CD8-positive, alpha-beta memory T cell (primary cell): Measurements from ENCODE around the gene ZBED4. TPM values are rescaled to one million over a fixed set of nuclear protein-coding genes. Genes with fewer than 3 reads are reported as not detected.

Source experiments
- CTCF ChIA-PET: fragments of 350-600 bp; sonication (Branson Sonifier 250); formaldehyde crosslinking; loops from one replicate; lab custom pipeline; 2021; ENCODE audit warnings: antibody characterized with exemption; lab: Charles Lee
- POLR2A ChIA-PET: fragments of 350-600 bp; sonication (Branson Sonifier 250); formaldehyde crosslinking; loops from one replicate; lab custom pipeline; 2021; ENCODE audit warnings: antibody characterized with exemption; lab: Charles Lee
- DNase-seq, 5 donors: peaks; one replicate each; pipeline versions ENCODE4 v3.0.0 to v3.0.0-alpha.2; 2020 to 2022; ENCODE audit warnings: mixed read lengths in 1 of 5
- H3K27ac ChIP-seq: one replicate; pipeline ENCODE4 v1.7.0; 2013; ENCODE audit warnings: low read depth, mild to moderate bottlenecking, low read length, moderate library complexity
- H3K27me3 ChIP-seq: 2 replicates; pipeline ENCODE4 v1.7.0; 2013; ENCODE audit warnings: low read length, mild to moderate bottlenecking; ENCODE audit not compliant: insufficient read depth, poor library complexity, severe bottlenecking
- H3K36me3 ChIP-seq: 2 replicates; pipeline ENCODE4 v1.7.0; 2013; ENCODE audit warnings: mild to moderate bottlenecking, low read length, moderate library complexity; ENCODE audit not compliant: insufficient read depth
- H3K4me1 ChIP-seq: 2 replicates; pipeline ENCODE4 v1.7.0; 2013; ENCODE audit warnings: mild to moderate bottlenecking, low read length, moderate library complexity; ENCODE audit not compliant: insufficient read depth
- H3K4me3 ChIP-seq: 2 replicates; pipeline ENCODE4 v1.7.0; 2013; ENCODE audit warnings: mild to moderate bottlenecking, low read length
- H3K9me3 ChIP-seq: 2 replicates; pipeline ENCODE4 v1.7.0; 2013; ENCODE audit warnings: mild to moderate bottlenecking, low read length
- H3K27ac Mint-ChIP-seq, 8 donors: one replicate each; pipeline ENCODE4 v1.8.0; 2020 to 2021; ENCODE audit warnings: mixed read lengths in 8 of 8, mild to moderate bottlenecking in 6 of 8, inconsistent platforms in 3 of 8, moderate library complexity in 3 of 8
- H3K27me3 Mint-ChIP-seq, 2 donors: one replicate each; pipeline ENCODE4 v1.8.0; 2020 to 2021; ENCODE audit warnings: mixed read lengths in 2 of 2, mild to moderate bottlenecking in 1 of 2, moderate library complexity in 1 of 2
- H3K36me3 Mint-ChIP-seq, 3 donors: one replicate each; pipeline ENCODE4 v1.8.0; 2020 to 2021; ENCODE audit warnings: mixed read lengths in 3 of 3, inconsistent platforms in 1 of 3, mild to moderate bottlenecking in 1 of 3
- H3K4me1 Mint-ChIP-seq, 3 donors: one replicate each; pipeline ENCODE4 v1.8.0; 2020 to 2021; ENCODE audit warnings: mixed read lengths in 3 of 3, inconsistent platforms in 1 of 3, mild to moderate bottlenecking in 1 of 3
- H3K4me3 Mint-ChIP-seq, 7 donors: one replicate each; pipeline ENCODE4 v1.8.0; 2020 to 2021; ENCODE audit warnings: mixed read lengths in 7 of 7, mild to moderate bottlenecking in 6 of 7, moderate library complexity in 4 of 7, inconsistent platforms in 2 of 7
- H3K9me3 Mint-ChIP-seq, 5 donors: one replicate each; pipeline ENCODE4 v1.8.0; 2020 to 2022; ENCODE audit warnings: mixed read lengths in 5 of 5, mild to moderate bottlenecking in 3 of 5, moderate library complexity in 2 of 5, inconsistent platforms in 1 of 5
- polyA plus RNA-seq: library from polyadenylated mRNA; unstranded; fragments of 300-500 nt; fragmentation: Illumina TruSeq; gene quantifications from one replicate; pipeline ENCODE4 v1.2.3, GENCODE V29; 2021
- total RNA-seq, 2 experiments: library from RNA; stranded (reverse); gene quantifications; one replicate each; pipeline ENCODE4 v1.2.3, GENCODE V29; 2021

The ZBED4 gene
- total and polyA plus RNA-seq, 3 experiments from 2014 or later = 11.1 to 24.3 (median 24.2) TPM

GRCh38 chr22:49925525-49926128 is 72.0 kb downstream of the ZBED4 start:
- Mint-ChIP-seq H3K36me3 (peaks cover 0 to 8% (median 3%) of the 10 kb centered on the region in 3 donors), H3K27ac (peak overlapping the region; percentile 93 to 99 (median 97)), H3K4me1 (peaks cover 16 to 42% (median 25%) of the 10 kb centered on the region in 3 donors), H3K4me3 (peak overlapping the region; percentile 61 to 94 (median 78)), H3K9me3 (no peaks in the 10 kb centered on the region), H3K27me3 (no peaks in the 10 kb centered on the region)
- H3K4me1 ChIP-seq = peaks cover 26% of the 10 kb centered on the region
- ChIA-PET POLR2A (interaction anchor here (0.9 to 1.0 kb wide), 2 partner anchors 35 to 37 kb away, joined by 4 read pairs; partner anchors contain the start of gene PIM3), CTCF (interaction anchor here (0.8 to 1.3 kb wide), 5 partner anchors 67 to 266 kb away, joined by 3 to 10 read pairs (median 3); no protein-coding TSS in a partner anchor)
- H3K27ac ChIP-seq = peak overlapping the region; percentile 69
- no peaks in the 10 kb centered on the region for H3K9me3 ChIP-seq
- H3K36me3 ChIP-seq = no peaks in the 10 kb centered on the region
- H3K4me3 ChIP-seq = peak overlapping the region; percentile 49
- H3K27me3 ChIP-seq = no peaks in the 10 kb centered on the region
- peak; percentile 61 to 86 (median 82) for DNase-seq

- no peak for DNase-seq
- Histone ChIP-seq H3K9me3 (no peaks in the 10 kb centered on the region), H3K36me3 (no peaks in the 10 kb centered on the region), H3K4me1 (peaks cover 37% of the 10 kb centered on the region), H3K4me3 (no peak overlapping the region), H3K27ac (no peak overlapping the region), H3K27me3 (no peaks in the 10 kb centered on the region)
- Mint-ChIP-seq H3K9me3 (no peaks in the 10 kb centered on the region), H3K36me3 (peaks cover 0 to 3% (median 3%) of the 10 kb centered on the region in 3 donors), H3K4me1 (peaks cover 24 to 54% (median 32%) of the 10 kb centered on the region in 3 donors), H3K27me3 (no peaks in the 10 kb centered on the region), H3K4me3 (peak overlapping the region in 3 of 7 donors; percentile 28 to 56 (median 39)), H3K27ac (peak overlapping the region; percentile 54 to 95 (median 88))
- ChIA-PET CTCF (interaction anchor here (1.1 to 2.2 kb wide), 2 partner anchors 98 to 103 kb away, joined by 4 to 10 read pairs; no protein-coding TSS in a partner anchor), POLR2A (no interaction called here)
Measured at GRCh38 chr22:49926916-49927315, 73.3 kb downstream of the ZBED4 start.

- peaks cover 24 to 54% (median 31%) of the 10 kb centered on the region in 3 donors for H3K4me1 Mint-ChIP-seq
- no peaks in the 10 kb centered on the region for H3K27me3 Mint-ChIP-seq
- peaks cover 0 to 3% (median 2%) of the 10 kb centered on the region in 3 donors for H3K36me3 Mint-ChIP-seq
- H3K27ac Mint-ChIP-seq = peak overlapping the region in 7 of 8 donors; percentile 54 to 90 (median 81)
- peak overlapping the region in 2 of 7 donors; percentile 39 to 84 for H3K4me3 Mint-ChIP-seq
- Histone ChIP-seq H3K27me3 (no peaks in the 10 kb centered on the region), H3K9me3 (no peaks in the 10 kb centered on the region), H3K4me3 (no peak overlapping the region), H3K4me1 (peaks cover 37% of the 10 kb centered on the region), H3K27ac (no peak overlapping the region), H3K36me3 (no peaks in the 10 kb centered on the region)
- CTCF ChIA-PET = interaction anchor here (1.1 to 2.2 kb wide), 2 partner anchors 98 to 102 kb away, joined by 4 to 10 read pairs; no protein-coding TSS in a partner anchor
- no peaks in the 10 kb centered on the region for H3K9me3 Mint-ChIP-seq
- DNase-seq = no peak
- POLR2A ChIA-PET = no interaction called here
Measured at GRCh38 chr22:49927483-49928184, 74.0 kb downstream of the ZBED4 start.

GRCh38 chr22:49928185-49928495 is 74.5 kb downstream of the ZBED4 start:
- CTCF ChIA-PET = interaction anchor here (2.2 kb wide), 1 partner anchor 102 kb away, joined by 10 read pairs; no protein-coding TSS in a partner anchor

GRCh38 chr22:49928555-49929210 is 75.0 kb downstream of the ZBED4 start:
- Mint-ChIP-seq H3K27ac (peak overlapping the region in 2 of 8 donors; percentile 58 to 84), H3K9me3 (no peaks in the 10 kb centered on the region), H3K27me3 (no peaks in the 10 kb centered on the region), H3K36me3 (peaks cover 0 to 2% (median 0%) of the 10 kb centered on the region in 3 donors), H3K4me1 (peaks cover 29 to 55% (median 35%) of the 10 kb centered on the region in 3 donors), H3K4me3 (no peak overlapping the region)
- no peak overlapping the region for H3K27ac ChIP-seq
- CTCF ChIA-PET = no interaction called here
- H3K27me3 ChIP-seq = no peaks in the 10 kb centered on the region
- peaks cover 37% of the 10 kb centered on the region for H3K4me1 ChIP-seq
- no peak overlapping the region for H3K4me3 ChIP-seq
- DNase-seq = no peak
- POLR2A ChIA-PET = interaction anchor here (0.5 kb wide), 1 partner anchor 53 kb away, joined by 6 read pairs; no protein-coding TSS in a partner anchor
- no peaks in the 10 kb centered on the region for H3K9me3 ChIP-seq
- H3K36me3 ChIP-seq = no peaks in the 10 kb centered on the region

More at GRCh38 chr22:49928185-49928495, 74.5 kb downstream of the ZBED4 start:
- Histone ChIP-seq H3K27me3 (no peaks in the 10 kb centered on the region), H3K9me3 (no peaks in the 10 kb centered on the region), H3K4me1 (peaks cover 37% of the 10 kb centered on the region), H3K36me3 (no peaks in the 10 kb centered on the region), H3K4me3 (no peak overlapping the region), H3K27ac (no peak overlapping the region)
- Mint-ChIP-seq H3K4me3 (peak overlapping the region in 2 of 7 donors; percentile 24 to 84), H3K27ac (peak overlapping the region in 1 of 8 donors; percentile 17), H3K9me3 (no peaks in the 10 kb centered on the region), H3K27me3 (no peaks in the 10 kb centered on the region), H3K36me3 (peaks cover 0 to 3% (median 2%) of the 10 kb centered on the region in 3 donors), H3K4me1 (peaks cover 27 to 57% (median 33%) of the 10 kb centered on the region in 3 donors)
- DNase-seq = no peak
- POLR2A ChIA-PET = interaction anchor here (0.5 kb wide), 1 partner anchor 53 kb away, joined by 6 read pairs; no protein-coding TSS in a partner anchor

- CTCF ChIA-PET = interaction anchor here (0.6 to 3.1 kb wide), 8 partner anchors 38 to 219 kb away, joined by 3 to 40 read pairs (median 6); no protein-coding TSS in a partner anchor
- Histone ChIP-seq H3K36me3 (no peaks in the 10 kb centered on the region), H3K9me3 (no peaks in the 10 kb centered on the region), H3K27me3 (no peaks in the 10 kb centered on the region), H3K4me1 (peaks cover 41% of the 10 kb centered on the region), H3K27ac (no peak overlapping the region), H3K4me3 (no peak overlapping the region)
- Mint-ChIP-seq H3K27ac (peak overlapping the region in 2 of 8 donors; percentile 52 to 84), H3K36me3 (peaks cover 0 to 2% (median 0%) of the 10 kb centered on the region in 3 donors), H3K27me3 (no peaks in the 10 kb centered on the region), H3K9me3 (no peaks in the 10 kb centered on the region), H3K4me1 (peaks cover 29 to 49% (median 33%) of the 10 kb centered on the region in 3 donors), H3K4me3 (no peak overlapping the region)
- POLR2A ChIA-PET = interaction anchor here (1.3 kb wide), 1 partner anchor 31 kb away, joined by 4 read pairs; the partner anchor contains the start of gene PIM3
- DNase-seq = peak; percentile 73 to 78 (median 74)
Measured at GRCh38 chr22:49929211-49929979, 75.8 kb downstream of the ZBED4 start.
